HEK293 (cell line): ENCODE measurements around the gene RGMA.

ENCODE experiments used
- KLF9 ChIP-seq: fragments of 450-650 bp; formaldehyde crosslinking; IDR thresholded peaks from 2 replicates; pipeline ENCODE4 v1.5.1; 2016; ENCODE audit warnings: missing biosample characterization, missing genetic modification characterization, low read depth
- ZNF510 ChIP-seq: fragments of 450-650 bp; formaldehyde crosslinking; IDR thresholded peaks from 2 replicates; pipeline ENCODE4 v1.5.1; 2018; ENCODE audit warnings: mild to moderate bottlenecking, missing genetic modification characterization, missing biosample characterization; ENCODE audit not compliant: insufficient replicate concordance
- TF ChIP-seq, protein P1 (sequence below): fragments of 450-650 bp; formaldehyde crosslinking; IDR thresholded peaks from 2 replicates; pipeline ENCODE4 v1.5.1; 2016; ENCODE audit warnings: missing biosample characterization, missing genetic modification characterization
- TF ChIP-seq, protein P2 (sequence below): fragments of 450-650 bp; formaldehyde crosslinking; IDR thresholded peaks from 2 replicates; pipeline ENCODE4 v1.5.1; 2016; ENCODE audit warnings: missing biosample characterization, missing genetic modification characterization
- TF ChIP-seq, protein P3 (sequence below): fragments of 450-650 bp; formaldehyde crosslinking; IDR thresholded peaks from 2 replicates; pipeline ENCODE4 v1.5.1; 2016; ENCODE audit warnings: missing biosample characterization, missing genetic modification characterization
- TF ChIP-seq, protein P4 (sequence below): fragments of 450-650 bp; formaldehyde crosslinking; IDR thresholded peaks from 2 replicates; pipeline ENCODE4 v1.5.1; 2017; ENCODE audit warnings: missing biosample characterization, missing genetic modification characterization

DNA sequence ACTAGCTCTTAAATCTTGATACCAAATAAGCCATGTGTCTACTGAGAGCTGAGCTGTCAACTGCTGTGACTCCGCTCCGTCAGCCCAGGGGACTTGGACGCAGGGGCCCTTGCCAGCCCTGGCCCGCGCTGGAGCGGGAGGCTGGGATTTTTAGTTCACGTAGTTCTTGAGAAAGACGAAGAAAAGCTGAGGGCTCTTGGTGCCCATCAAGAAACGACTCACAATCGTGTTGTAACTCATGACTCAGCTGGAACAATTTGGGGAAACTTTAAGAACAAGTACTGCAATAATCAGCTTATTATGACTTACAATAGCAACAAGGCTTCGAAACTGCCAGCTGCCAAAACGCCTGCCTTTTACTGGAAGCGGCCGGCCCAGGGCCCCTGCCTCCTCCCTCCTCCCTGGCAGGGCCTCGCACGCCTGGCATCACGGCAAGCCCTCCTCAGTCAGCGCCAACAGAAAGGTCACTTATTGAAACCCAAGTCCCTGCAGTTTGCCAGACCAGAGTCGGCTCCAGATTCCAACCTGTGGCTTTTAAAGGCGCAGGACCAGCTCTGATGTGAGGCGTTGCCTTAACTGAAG lies 60.3 kb downstream of the RGMA start:
- TF ChIP-seq, protein P1, sequence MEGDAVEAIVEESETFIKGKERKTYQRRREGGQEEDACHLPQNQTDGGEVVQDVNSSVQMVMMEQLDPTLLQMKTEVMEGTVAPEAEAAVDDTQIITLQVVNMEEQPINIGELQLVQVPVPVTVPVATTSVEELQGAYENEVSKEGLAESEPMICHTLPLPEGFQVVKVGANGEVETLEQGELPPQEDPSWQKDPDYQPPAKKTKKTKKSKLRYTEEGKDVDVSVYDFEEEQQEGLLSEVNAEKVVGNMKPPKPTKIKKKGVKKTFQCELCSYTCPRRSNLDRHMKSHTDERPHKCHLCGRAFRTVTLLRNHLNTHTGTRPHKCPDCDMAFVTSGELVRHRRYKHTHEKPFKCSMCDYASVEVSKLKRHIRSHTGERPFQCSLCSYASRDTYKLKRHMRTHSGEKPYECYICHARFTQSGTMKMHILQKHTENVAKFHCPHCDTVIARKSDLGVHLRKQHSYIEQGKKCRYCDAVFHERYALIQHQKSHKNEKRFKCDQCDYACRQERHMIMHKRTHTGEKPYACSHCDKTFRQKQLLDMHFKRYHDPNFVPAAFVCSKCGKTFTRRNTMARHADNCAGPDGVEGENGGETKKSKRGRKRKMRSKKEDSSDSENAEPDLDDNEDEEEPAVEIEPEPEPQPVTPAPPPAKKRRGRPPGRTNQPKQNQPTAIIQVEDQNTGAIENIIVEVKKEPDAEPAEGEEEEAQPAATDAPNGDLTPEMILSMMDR (tag by site-specific recombination): no peak
- TF ChIP-seq, protein P2, sequence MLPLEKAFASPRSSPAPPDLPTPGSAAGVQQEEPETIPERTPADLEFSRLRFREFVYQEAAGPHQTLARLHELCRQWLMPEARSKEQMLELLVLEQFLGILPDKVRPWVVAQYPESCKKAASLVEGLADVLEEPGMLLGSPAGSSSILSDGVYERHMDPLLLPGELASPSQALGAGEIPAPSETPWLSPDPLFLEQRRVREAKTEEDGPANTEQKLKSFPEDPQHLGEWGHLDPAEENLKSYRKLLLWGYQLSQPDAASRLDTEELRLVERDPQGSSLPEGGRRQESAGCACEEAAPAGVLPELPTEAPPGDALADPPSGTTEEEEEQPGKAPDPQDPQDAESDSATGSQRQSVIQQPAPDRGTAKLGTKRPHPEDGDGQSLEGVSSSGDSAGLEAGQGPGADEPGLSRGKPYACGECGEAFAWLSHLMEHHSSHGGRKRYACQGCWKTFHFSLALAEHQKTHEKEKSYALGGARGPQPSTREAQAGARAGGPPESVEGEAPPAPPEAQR: no peak
- no peak for TF ChIP-seq KLF9 (tag by site-specific recombination)
- TF ChIP-seq, protein P3, sequence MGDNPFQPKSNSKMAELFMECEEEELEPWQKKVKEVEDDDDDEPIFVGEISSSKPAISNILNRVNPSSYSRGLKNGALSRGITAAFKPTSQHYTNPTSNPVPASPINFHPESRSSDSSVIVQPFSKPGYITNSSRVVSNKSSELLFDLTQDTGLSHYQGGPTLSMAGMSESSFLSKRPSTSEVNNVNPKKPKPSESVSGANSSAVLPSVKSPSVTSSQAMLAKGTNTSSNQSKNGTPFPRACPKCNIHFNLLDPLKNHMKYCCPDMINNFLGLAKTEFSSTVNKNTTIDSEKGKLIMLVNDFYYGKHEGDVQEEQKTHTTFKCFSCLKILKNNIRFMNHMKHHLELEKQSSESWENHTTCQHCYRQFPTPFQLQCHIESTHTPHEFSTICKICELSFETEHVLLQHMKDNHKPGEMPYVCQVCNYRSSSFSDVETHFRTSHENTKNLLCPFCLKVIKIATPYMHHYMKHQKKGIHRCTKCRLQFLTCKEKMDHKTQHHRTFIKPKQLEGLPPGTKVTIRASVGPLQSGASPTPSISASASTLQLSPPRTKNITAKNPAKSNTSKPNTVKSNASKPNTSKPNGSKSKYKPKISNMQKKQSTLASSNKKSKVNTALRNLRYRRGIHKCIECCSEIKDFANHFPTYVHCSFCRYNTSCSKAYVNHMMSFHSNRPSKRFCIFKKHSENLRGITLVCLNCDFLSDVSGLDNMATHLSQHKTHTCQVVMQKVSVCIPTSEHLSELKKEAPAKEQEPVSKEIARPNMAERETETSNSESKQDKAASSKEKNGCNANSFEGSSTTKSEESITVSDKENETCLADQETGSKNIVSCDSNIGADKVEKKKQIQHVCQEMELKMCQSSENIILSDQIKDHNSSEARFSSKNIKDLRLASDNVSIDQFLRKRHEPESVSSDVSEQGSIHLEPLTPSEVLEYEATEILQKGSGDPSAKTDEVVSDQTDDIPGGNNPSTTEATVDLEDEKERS (tag by site-specific recombination): no peak
- TF ChIP-seq ZNF510 (tag by site-specific recombination): no peak
- TF ChIP-seq, protein P4, sequence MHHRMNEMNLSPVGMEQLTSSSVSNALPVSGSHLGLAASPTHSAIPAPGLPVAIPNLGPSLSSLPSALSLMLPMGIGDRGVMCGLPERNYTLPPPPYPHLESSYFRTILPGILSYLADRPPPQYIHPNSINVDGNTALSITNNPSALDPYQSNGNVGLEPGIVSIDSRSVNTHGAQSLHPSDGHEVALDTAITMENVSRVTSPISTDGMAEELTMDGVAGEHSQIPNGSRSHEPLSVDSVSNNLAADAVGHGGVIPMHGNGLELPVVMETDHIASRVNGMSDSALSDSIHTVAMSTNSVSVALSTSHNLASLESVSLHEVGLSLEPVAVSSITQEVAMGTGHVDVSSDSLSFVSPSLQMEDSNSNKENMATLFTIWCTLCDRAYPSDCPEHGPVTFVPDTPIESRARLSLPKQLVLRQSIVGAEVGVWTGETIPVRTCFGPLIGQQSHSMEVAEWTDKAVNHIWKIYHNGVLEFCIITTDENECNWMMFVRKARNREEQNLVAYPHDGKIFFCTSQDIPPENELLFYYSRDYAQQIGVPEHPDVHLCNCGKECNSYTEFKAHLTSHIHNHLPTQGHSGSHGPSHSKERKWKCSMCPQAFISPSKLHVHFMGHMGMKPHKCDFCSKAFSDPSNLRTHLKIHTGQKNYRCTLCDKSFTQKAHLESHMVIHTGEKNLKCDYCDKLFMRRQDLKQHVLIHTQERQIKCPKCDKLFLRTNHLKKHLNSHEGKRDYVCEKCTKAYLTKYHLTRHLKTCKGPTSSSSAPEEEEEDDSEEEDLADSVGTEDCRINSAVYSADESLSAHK (tag by site-specific recombination): no peak
